MM.1S (cell line): ENCODE measurements around the gene SLC17A9.
A peak's percentile ranks its signal among the peaks of the same experiment; 100 is the strongest.

ENCODE experiments used
- DNase-seq: peaks from one replicate; pipeline ENCODE4 v3.0.0-alpha.2; 2015
- H2AFZ ChIP-seq: fragments of 300-600 bp; sonication (generic); 2 replicates; pipeline ENCODE4 v1.6.0; 2016; ENCODE audit warnings: antibody characterized with exemption, low read length
- H3F3A ChIP-seq: fragments of 300-600 bp; sonication (generic); 2 replicates; pipeline ENCODE4 v1.6.1; 2016; ENCODE audit warnings: mild to moderate bottlenecking, antibody characterized with exemption, low read length, moderate library complexity, mixed read lengths; ENCODE audit not compliant: insufficient read depth
- H3K27ac ChIP-seq: fragments of 300-600 bp; sonication (generic); 2 replicates; pipeline ENCODE4 v1.5.1; 2016; ENCODE audit warnings: mild to moderate bottlenecking, low read length
- H3K27me3 ChIP-seq: fragments of 300-600 bp; sonication (generic); replicated peaks from 2 replicates; pipeline ENCODE4 v1.6.0; 2016; ENCODE audit warnings: low read length; ENCODE audit not compliant: insufficient read depth
- H3K36me3 ChIP-seq: fragments of 300-600 bp; sonication (generic); replicated peaks from 2 replicates; pipeline ENCODE4 v1.6.1; 2016; ENCODE audit warnings: mild to moderate bottlenecking, low read length, mixed read lengths; ENCODE audit not compliant: insufficient read depth
- H3K4me1 ChIP-seq: fragments of 300-600 bp; sonication (generic); 2 replicates; pipeline ENCODE4 v1.6.1; 2016; ENCODE audit warnings: low read length, mixed read lengths
- H3K4me2 ChIP-seq: fragments of 300-600 bp; sonication (generic); 2 replicates; pipeline ENCODE4 v1.6.0; 2016; ENCODE audit warnings: low read depth, low read length
- H3K4me3 ChIP-seq: fragments of 300-600 bp; sonication (generic); 2 replicates; pipeline ENCODE4 v1.5.1; 2016; ENCODE audit warnings: low read length, mixed read lengths
- H3K79me2 ChIP-seq: fragments of 300-600 bp; sonication (generic); 2 replicates; pipeline ENCODE4 v1.6.1; 2016; ENCODE audit warnings: mixed run types, low read length, mixed read lengths
- H3K9ac ChIP-seq: fragments of 300-600 bp; sonication (generic); 2 replicates; pipeline ENCODE4 v1.6.1; 2016; ENCODE audit warnings: low read length, mixed read lengths
- H3K9me2 ChIP-seq: fragments of 300-600 bp; sonication (generic); replicated peaks from 2 replicates; pipeline ENCODE4 v1.6.1; 2016; ENCODE audit warnings: mild to moderate bottlenecking, low read length, mixed read lengths; ENCODE audit not compliant: insufficient read depth
- H3K9me3 ChIP-seq: fragments of 300-600 bp; sonication (generic); replicated peaks from 2 replicates; pipeline ENCODE4 v1.6.1; 2016; ENCODE audit warnings: mild to moderate bottlenecking, low read length, mixed read lengths; ENCODE audit not compliant: insufficient read depth
- H4K20me1 ChIP-seq: fragments of 300-600 bp; sonication (generic); 2 replicates; pipeline ENCODE4 v1.6.1; 2016; ENCODE audit warnings: mild to moderate bottlenecking, low read length, moderate library complexity, mixed read lengths; ENCODE audit not compliant: insufficient read depth
- CTCF ChIP-seq: fragments of 300-600 bp; sonication (generic); IDR thresholded peaks from 2 replicates; pipeline ENCODE4 v1.5.1; 2016; ENCODE audit warnings: antibody characterized with exemption, low read length, mixed read lengths
- EZH2 ChIP-seq: fragments of 300-600 bp; sonication (generic); optimal IDR thresholded peaks from 2 replicates; pipeline ENCODE3; 2017; ENCODE audit warnings: low read depth, mild to moderate bottlenecking, antibody characterized with exemption, low read length, mixed read lengths
- EZH2phosphoT487 ChIP-seq: fragments of 300-600 bp; sonication (generic); IDR thresholded peaks from 2 replicates; pipeline ENCODE4 v1.6.1; 2018; ENCODE audit warnings: antibody characterized with exemption, low read length

The SLC17A9 gene

GRCh38 chr20:62984666-62985443, 32.3 kb downstream of the SLC17A9 start:
- TF ChIP-seq EZH2 (no peak), CTCF (no peak), EZH2phosphoT487 (no peak)
- no peak overlapping the region for H3K9ac ChIP-seq
- H3K79me2 ChIP-seq, result no peaks in the 10 kb centered on the region
- H3F3A ChIP-seq, result no peaks in the 10 kb centered on the region
- no peaks in the 10 kb centered on the region for H3K36me3 ChIP-seq
- H3K4me2 ChIP-seq, result no peak overlapping the region
- H3K9me2 ChIP-seq, result no peaks in the 10 kb centered on the region
- no peak overlapping the region for H2AFZ ChIP-seq
- no peaks in the 10 kb centered on the region for H3K9me3 ChIP-seq
- H3K4me1 ChIP-seq, result 0 out of 2 replicates have a peak, but pooled peaks cover 6% of the 10 kb centered on the region
- DNase-seq, result peak; percentile 24
- no peak overlapping the region for H3K27ac ChIP-seq
- peaks cover 85% of the 10 kb centered on the region for H3K27me3 ChIP-seq
- H4K20me1 ChIP-seq, result no peaks in the 10 kb centered on the region
- no peak overlapping the region for H3K4me3 ChIP-seq

DNA sequence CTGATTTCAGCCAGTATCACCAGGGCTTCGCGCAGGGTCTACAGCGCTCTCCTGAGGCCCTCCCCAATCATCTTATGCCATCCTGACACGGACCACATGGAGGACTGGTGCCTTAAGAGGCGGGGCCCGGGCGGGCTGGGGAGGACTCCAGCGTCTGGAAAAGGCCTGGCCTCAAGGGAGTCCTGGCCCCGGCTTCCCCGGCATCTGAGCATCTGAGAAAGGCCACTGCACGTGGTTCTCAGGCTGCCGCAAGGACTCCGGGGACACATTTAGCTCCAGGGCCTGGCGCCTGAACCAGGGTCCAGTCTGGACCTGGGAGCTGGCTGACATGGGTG, 32.9 kb downstream of the SLC17A9 start:
- H3K27ac ChIP-seq, result no peak overlapping the region
- no peak overlapping the region for H3K4me2 ChIP-seq

DNA sequence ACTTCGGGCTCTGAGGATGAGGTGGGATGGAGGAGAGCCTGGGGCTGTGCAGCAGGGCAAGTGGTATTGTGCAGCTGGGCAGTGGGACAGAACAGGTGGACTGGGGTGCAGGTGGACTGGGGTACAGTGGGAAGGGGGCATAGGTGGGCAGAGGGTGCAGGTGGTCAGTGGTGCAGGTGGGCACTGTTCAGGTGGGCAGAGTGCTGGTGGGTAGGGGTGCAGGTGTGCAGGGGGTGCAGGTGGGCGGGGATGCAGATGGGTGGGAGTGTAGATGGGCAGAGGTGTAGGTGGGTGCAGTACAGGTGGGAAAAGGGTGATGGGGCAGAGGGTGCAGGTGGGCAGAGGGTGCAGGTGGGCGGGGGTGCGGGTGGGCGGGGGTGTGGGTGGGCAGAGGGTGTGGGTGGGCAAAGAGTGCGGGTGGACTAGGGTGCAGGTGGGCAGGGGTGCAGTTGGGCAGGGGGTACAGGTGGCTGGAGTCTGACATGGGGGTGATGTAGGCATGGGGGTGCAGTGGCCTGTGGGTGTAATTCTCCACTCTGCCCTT, 33.8 kb downstream of the SLC17A9 start:
- no peak for DNase-seq
- Histone ChIP-seq H3K79me2 (no peaks in the 10 kb centered on the region), H3K9me3 (no peaks in the 10 kb centered on the region), H3K9me2 (no peaks in the 10 kb centered on the region), H4K20me1 (no peaks in the 10 kb centered on the region), H3K4me3 (no peak overlapping the region), H3K9ac (no peak overlapping the region), H3K4me2 (no peak overlapping the region), H3K27ac (no peak overlapping the region), H3F3A (no peaks in the 10 kb centered on the region), H3K27me3 (peaks cover 85% of the 10 kb centered on the region), H3K36me3 (no peaks in the 10 kb centered on the region), H3K4me1 (0 out of 2 replicates have a peak, but pooled peaks cover 6% of the 10 kb centered on the region), H2AFZ (no peak overlapping the region)
- TF ChIP-seq EZH2 (no peak), EZH2phosphoT487 (no peak), CTCF (no peak)

More for the DNA sequence above, 32.9 kb downstream of the SLC17A9 start:
- H3K9ac ChIP-seq, result no peak overlapping the region
- H3K9me2 ChIP-seq, result no peaks in the 10 kb centered on the region
- H3K9me3 ChIP-seq, result no peaks in the 10 kb centered on the region
- H3K79me2 ChIP-seq, result no peaks in the 10 kb centered on the region
- no peak overlapping the region for H2AFZ ChIP-seq
- peaks cover 84% of the 10 kb centered on the region for H3K27me3 ChIP-seq
- H4K20me1 ChIP-seq, result no peaks in the 10 kb centered on the region
- no peak overlapping the region for H3K4me3 ChIP-seq
- 0 out of 2 replicates have a peak, but pooled peaks cover 6% of the 10 kb centered on the region for H3K4me1 ChIP-seq
- no peak for DNase-seq
- H3K36me3 ChIP-seq, result no peaks in the 10 kb centered on the region
- H3F3A ChIP-seq, result no peaks in the 10 kb centered on the region
- TF ChIP-seq CTCF (no peak), EZH2 (no peak), EZH2phosphoT487 (no peak)
